AG10803 (cell line): ENCODE measurements around the gene DCLK3.

ENCODE experiments used
- DNase-seq: peaks from one replicate; pipeline ENCODE4 v3.0.0; 2010; ENCODE audit warnings: low read depth
- H3K4me3 ChIP-seq: 2 replicates; pipeline ENCODE4 v1.5.1; 2011; ENCODE audit warnings: mild to moderate bottlenecking, low read length, control low read depth
- TF ChIP-seq, protein P1 (sequence below): conservative IDR thresholded peaks from 2 replicates; pipeline ENCODE4 v1.5.1; 2011; ENCODE audit warnings: mild to moderate bottlenecking, low read length, control low read depth, inconsistent platforms

Gene DCLK3

DNA sequence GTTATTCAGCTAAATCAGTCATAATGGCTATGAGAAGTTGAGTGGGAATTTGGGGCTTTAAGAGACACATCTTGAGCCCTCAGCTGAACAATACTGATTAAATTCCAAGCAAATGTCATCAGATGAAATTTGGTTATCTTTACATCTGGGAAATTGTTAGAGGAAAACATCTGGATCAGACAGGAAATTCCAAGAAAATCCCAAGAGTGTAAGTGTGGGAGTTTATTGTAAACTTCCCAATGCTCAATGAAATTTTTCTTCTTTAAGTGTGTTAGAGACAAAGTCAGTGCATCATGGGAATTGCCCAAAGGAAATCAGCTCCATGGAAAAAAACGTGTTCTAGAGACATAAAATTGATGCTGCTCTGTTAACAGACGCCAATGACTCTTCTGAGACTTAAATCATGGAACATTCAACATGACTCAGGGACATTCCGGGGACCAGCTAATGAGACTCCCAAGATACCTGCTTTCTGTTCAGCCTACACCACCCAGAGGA lies 19.8 kb upstream of the DCLK3 start:
- peak; percentile 30 for DNase-seq
- H3K4me3 ChIP-seq = no peak overlapping the region
- TF ChIP-seq, protein P1, sequence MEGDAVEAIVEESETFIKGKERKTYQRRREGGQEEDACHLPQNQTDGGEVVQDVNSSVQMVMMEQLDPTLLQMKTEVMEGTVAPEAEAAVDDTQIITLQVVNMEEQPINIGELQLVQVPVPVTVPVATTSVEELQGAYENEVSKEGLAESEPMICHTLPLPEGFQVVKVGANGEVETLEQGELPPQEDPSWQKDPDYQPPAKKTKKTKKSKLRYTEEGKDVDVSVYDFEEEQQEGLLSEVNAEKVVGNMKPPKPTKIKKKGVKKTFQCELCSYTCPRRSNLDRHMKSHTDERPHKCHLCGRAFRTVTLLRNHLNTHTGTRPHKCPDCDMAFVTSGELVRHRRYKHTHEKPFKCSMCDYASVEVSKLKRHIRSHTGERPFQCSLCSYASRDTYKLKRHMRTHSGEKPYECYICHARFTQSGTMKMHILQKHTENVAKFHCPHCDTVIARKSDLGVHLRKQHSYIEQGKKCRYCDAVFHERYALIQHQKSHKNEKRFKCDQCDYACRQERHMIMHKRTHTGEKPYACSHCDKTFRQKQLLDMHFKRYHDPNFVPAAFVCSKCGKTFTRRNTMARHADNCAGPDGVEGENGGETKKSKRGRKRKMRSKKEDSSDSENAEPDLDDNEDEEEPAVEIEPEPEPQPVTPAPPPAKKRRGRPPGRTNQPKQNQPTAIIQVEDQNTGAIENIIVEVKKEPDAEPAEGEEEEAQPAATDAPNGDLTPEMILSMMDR = no peak

DNA sequence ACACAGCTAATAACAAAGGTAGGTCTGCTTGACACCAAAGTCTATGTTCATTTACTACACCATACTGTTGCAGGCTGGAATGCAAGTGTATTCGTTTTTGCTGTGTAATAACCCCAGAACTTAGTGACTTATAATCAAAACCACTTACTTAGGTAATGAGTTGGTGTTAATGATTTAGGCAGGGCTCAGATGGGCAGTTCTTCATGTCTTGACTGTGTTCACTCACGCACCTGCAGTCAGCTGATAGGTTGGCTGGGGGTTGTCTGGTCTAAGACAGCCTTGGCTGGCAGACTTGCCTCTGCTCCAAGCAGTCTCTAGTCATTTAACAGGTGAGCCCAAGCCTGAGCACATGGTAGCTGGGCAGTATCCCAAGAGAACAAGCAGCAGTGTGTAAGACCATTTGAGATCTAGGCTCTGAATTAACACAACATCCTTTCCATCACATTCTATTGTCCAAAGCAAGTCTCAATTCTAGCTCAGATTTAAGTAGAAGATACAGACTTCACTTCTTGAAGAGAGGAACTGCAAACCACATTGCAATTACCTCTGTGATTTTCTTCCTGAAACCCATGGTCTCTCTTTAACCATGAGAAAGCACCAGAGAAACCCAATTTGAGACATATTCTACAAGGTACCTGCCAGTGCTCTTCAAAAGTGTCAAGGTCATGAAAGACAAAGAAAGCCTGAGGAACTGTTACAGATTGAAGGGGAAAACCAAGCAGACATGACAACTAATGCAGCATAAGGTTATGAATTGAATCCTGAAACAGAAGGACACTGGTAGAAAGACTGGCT lies 13.3 kb upstream of the DCLK3 start:
- H3K4me3 ChIP-seq = no peak overlapping the region
- TF ChIP-seq, protein P1 = no peak
- no peak for DNase-seq

DNA sequence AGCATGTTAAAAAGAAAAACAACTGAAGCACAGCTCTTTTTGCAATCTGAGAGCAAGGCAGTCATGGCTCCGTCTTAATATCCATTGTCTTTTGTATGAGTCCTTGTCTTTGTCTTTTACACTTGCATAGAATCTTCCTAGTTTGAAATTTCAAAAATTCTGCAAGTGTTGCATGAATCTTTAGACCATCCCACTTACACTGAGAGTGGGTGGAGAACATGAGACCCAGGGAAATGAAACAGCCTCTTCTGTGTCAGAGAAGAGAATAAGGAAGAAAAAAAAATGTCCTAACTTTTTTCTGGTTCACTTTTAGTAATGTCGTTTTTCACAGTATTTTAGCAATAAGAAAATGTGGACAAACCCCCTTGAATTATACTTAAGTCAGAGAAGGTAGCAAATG lies 12.1 kb upstream of the DCLK3 start:
- TF ChIP-seq, protein P1 = no peak
- H3K4me3 ChIP-seq = no peak overlapping the region
- DNase-seq = peak; percentile 3

DNA sequence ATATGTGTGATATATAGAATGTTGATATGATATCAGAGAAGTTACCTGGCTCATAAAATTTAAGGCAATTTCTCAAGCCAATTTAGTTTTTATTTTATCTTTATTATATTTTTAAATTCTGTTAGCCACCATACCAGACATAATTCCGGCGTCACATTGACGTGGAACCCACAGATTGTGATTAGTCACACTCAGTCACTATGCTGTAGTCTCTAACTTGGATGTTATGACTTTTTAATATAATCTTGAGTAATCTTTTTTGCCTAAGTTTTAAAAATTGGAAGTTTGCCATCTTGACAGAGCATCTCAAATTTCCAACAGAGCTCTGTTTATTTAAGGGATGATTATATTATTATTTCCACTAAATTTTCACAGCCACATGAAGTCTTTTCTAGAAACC lies 9.7 kb upstream of the DCLK3 start:
- no peak overlapping the region for H3K4me3 ChIP-seq
- peak; percentile 37 for DNase-seq
- TF ChIP-seq, protein P1 = no peak

DNA sequence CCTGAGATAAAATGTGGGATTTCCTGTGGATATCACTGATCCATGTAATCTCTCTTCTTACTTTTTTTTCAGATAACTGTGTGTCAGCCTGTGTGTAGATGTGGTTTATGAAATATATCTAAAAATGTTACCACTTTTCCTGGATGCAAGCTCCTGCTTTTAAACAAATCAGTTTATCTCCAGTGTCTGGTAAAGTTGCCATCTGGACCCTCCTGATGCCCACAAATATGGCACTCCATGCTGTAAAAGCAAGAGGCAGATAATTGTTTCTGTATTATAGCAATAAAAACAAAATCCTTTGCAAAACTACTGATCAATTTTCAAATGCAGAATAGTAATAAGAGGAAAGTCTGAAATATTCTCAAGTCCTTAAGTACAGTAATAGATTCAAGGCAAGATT lies 7.6 kb upstream of the DCLK3 start:
- no peak overlapping the region for H3K4me3 ChIP-seq
- no peak for DNase-seq
- TF ChIP-seq, protein P1 = no peak

DNA sequence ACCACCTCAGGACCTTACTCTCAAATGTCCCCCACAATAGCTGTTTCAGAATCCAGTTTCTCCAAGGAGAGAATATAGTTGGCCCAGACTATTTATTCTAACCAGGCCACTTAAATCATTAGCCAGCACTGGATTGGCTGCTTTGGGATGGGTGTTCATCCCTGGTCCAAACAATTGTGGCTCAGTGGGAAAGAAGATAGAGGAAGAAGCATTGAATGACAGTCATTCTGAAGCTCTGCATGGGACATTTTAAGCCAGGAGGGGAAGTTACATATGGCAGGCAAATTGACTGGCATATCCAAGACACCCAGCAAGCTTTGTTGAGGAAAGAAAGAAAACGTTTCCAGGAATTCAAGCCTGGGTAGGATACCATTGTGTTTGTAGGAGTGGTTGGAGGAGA lies 5.6 kb upstream of the DCLK3 start:
- H3K4me3 ChIP-seq = no peak overlapping the region
- TF ChIP-seq, protein P1 = no peak
- DNase-seq = no peak

DNA sequence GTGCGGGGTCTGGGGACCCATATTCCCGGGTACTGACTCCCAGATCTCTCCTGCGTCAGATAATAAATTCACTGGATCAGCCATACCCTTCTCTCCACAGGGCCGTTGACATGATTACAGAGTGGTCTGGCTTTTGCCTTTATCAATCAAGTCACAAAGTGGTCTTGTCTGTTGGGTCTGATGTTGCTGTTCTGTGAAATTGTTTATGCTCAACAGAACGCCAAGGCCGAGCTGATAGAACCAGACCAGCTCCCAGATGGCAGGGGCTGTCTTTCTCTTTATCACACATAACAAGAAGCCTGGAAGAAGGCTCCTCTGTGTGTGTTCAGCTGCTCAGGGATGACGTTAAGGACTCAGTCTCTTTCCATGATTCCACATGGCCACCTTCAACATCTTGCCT lies 751 bp upstream of the DCLK3 start:
- TF ChIP-seq, protein P1 = no peak
- H3K4me3 ChIP-seq = no peak overlapping the region
- DNase-seq = no peak
